Body of pancreas (tissue), 4 donors: ENCODE results near the gene HCFC1. TPM values are rescaled to one million over a fixed set of nuclear protein-coding genes. Genes with fewer than 3 reads are reported as not detected.

Experiments used
- ATAC-seq: fragments of 150-250 bp; one replicate; pipeline ENCODE4 v1.9.1; 2016
- DNase-seq, 4 donors: peaks; one replicate each; pipeline ENCODE4 v3.0.0-alpha.2; 2019
- H3K27ac ChIP-seq, 4 donors: fragments of 200-600 bp; sonication (generic); 1 replicate in 3 of 4; 2 replicates in 1 of 4; pipeline versions ENCODE4 v1.5.1 to v1.6.1; 2016 to 2019; ENCODE audit warnings: mild to moderate bottlenecking in 1 of 4, mixed read lengths in 1 of 4, moderate library complexity in 1 of 4
- H3K27me3 ChIP-seq, 2 donors: fragments of 200-600 bp; sonication (generic); one replicate each; pipeline ENCODE4 v1.6.0; 2016; ENCODE audit warnings: mild to moderate bottlenecking in 1 of 2
- H3K36me3 ChIP-seq, 2 donors: fragments of 200-600 bp; sonication (generic); replicated peaks in 1 of 2; 2 replicates each; pipeline ENCODE4 v1.5.1; 2016; ENCODE audit warnings: low read depth in 2 of 2; ENCODE audit not compliant: insufficient read depth in 1 of 2
- H3K4me1 ChIP-seq: fragments of 200-600 bp; sonication (generic); one replicate; pipeline ENCODE4 v1.6.0; 2016
- H3K4me3 ChIP-seq, 2 donors: fragments of 200-600 bp; sonication (generic); 1 replicate in 1 of 2; 2 replicates in 1 of 2; pipeline ENCODE4 v1.5.1; 2016 to 2019
- H3K9me3 ChIP-seq, 3 donors: fragments of 200-600 bp; sonication (generic); 1 replicate in 2 of 3; 2 replicates in 1 of 3; pipeline ENCODE4 v1.5.1; 2016
- CTCF ChIP-seq, 7 experiments: fragments of 450-650 bp in 4 of 7; fragments of 200-600 bp in 3 of 7; sonication (generic) in 3 of 7; IDR thresholded peaks; one replicate each; pipeline ENCODE4 v1.5.1; 2016 to 2019; ENCODE audit warnings: antibody characterized with exemption in 7 of 7
- POLR2A ChIP-seq, 3 donors: fragments of 450-650 bp; IDR thresholded peaks; one replicate each; pipeline ENCODE4 v1.6.1; 2016; ENCODE audit warnings: antibody characterized with exemption in 3 of 3, mild to moderate bottlenecking in 2 of 3
- WGBS, 2 donors: methylation state at CpG; one replicate each; pipeline ENCODE4 v1.1.5; 2017; 5-methylcytosine and 5-hydroxymethylcytosine counted together
- intact Hi-C: fragments of 100-400 bp; cut with DNase I; formaldehyde crosslinking; loops from one replicate; pipeline ENCODE4 v1.15.1; 2023
- total RNA-seq, 2 donors: library from RNA; depleted of rRNA; stranded (reverse); fragments of >200 nt; gene quantifications; one replicate each; pipeline ENCODE4 v1.1.0, GENCODE V29; 2016

HCFC1 gene
- total RNA-seq, 2 donors from 2014 or later, result 16.6 to 62.6 TPM

- Histone ChIP-seq H3K9me3 (no peaks in the 10 kb centered on the region), H3K4me1 (no peaks in the 10 kb centered on the region), H3K36me3 (peaks cover 0 to 6% of the 10 kb centered on the region in 2 donors), H3K27me3 (no peaks in the 10 kb centered on the region), H3K4me3 (no peak overlapping the region), H3K27ac (no peak overlapping the region)
- DNase-seq (peak; percentile 73 to 82 (median 78)), ATAC-seq (peak; percentile 89)
- 36 to 58% methylated on average over 9 to 18 of the region's 19 CpGs for WGBS, 2 donors
- TF ChIP-seq POLR2A (IDR thresholded peaks at IDR 0.05) (no peak), CTCF (IDR thresholded peaks at IDR 0.05) (peak; percentile 60 to 88 (median 81))
- intact Hi-C loops, result no loop called here
Observed at GRCh38 chrX:153947009-153947769, 24.4 kb downstream of the HCFC1 start.

- H3K36me3 ChIP-seq, result peaks cover 0 to 3% of the 10 kb centered on the region in 2 donors
- ATAC-seq (no peak), DNase-seq (no peak)
- H3K4me1 ChIP-seq, result no peaks in the 10 kb centered on the region
- no peak overlapping the region for H3K4me3 ChIP-seq
- H3K27ac ChIP-seq, result no peak overlapping the region
- no peaks in the 10 kb centered on the region for H3K9me3 ChIP-seq
- intact Hi-C loops, result no loop called here
- 67% methylated on average over 11 of the region's 24 CpGs; no CpG with 5 or more reads in 1 of the 2 donors for WGBS, 2 donors
- no peaks in the 10 kb centered on the region for H3K27me3 ChIP-seq
- no peak for TF ChIP-seq CTCF (IDR thresholded peaks at IDR 0.05)
- no peak for TF ChIP-seq POLR2A (IDR thresholded peaks at IDR 0.05)
Observed at GRCh38 chrX:153945956-153946943, 25.4 kb downstream of the HCFC1 start.

GRCh38 chrX:153944800-153945150 lies 26.8 kb downstream of the HCFC1 start:
- no peak overlapping the region for H3K27ac ChIP-seq
- H3K27me3 ChIP-seq, result no peaks in the 10 kb centered on the region
- intact Hi-C loops, result loop anchor here (5.0 kb wide), 1 partner anchor 177 kb away; no protein-coding TSS in a partner anchor
- DNase-seq, result no peak
- WGBS, 2 donors, result 44 to 63% methylated on average over 1 to 6 of the region's 6 CpGs
- H3K9me3 ChIP-seq, result no peaks in the 10 kb centered on the region
- TF ChIP-seq CTCF (IDR thresholded peaks at IDR 0.05) (no peak), POLR2A (IDR thresholded peaks at IDR 0.05) (no peak)
- ATAC-seq, result no peak
- H3K4me3 ChIP-seq, result no peak overlapping the region
- H3K4me1 ChIP-seq, result no peaks in the 10 kb centered on the region
- no peaks in the 10 kb centered on the region for H3K36me3 ChIP-seq

GRCh38 chrX:153944140-153944799 lies 27.3 kb downstream of the HCFC1 start, which contains the start of gene RENBP:
TSS of gene RENBP (minus strand) at chrX:153944643. CDS start at chrX:153944610, 33 bp downstream.
- intact Hi-C loops, result loop anchor here (5.0 kb wide), 1 partner anchor 177 kb away; no protein-coding TSS in a partner anchor
- no peaks in the 10 kb centered on the region for H3K4me1 ChIP-seq
- H3K27me3 ChIP-seq, result no peaks in the 10 kb centered on the region
- ATAC-seq (no peak), DNase-seq (peak in 1 of 4 donors; percentile 35)
- H3K9me3 ChIP-seq, result no peaks in the 10 kb centered on the region
- WGBS, 2 donors, result 7% methylated on average over 6 of the region's 31 CpGs; no CpG with 5 or more reads in 1 of the 2 donors
- no peak for TF ChIP-seq CTCF (IDR thresholded peaks at IDR 0.05)
- TF ChIP-seq POLR2A (IDR thresholded peaks at IDR 0.05), result no peak
- no peaks in the 10 kb centered on the region for H3K36me3 ChIP-seq
- no peak within 1 kb of the TSS for H3K27ac ChIP-seq
- no peak within 1 kb of the TSS for H3K4me3 ChIP-seq
